IMR-90 (cell line): ENCODE measurements around the gene AKR1A1. TPM values are rescaled to one million over a fixed set of nuclear protein-coding genes. Genes with fewer than 3 reads are reported as not detected.

Experiments used
- ATAC-seq: fragments of 200-7000 bp; cut with Tn5 transposase; 2 replicates; pipeline ENCODE4 v1.9.1; 2020; ENCODE audit warnings: low read depth, mild to moderate bottlenecking, moderate library complexity
- BruUV-seq: library from RNA; stranded (reverse); fragments of 400-500 nt; replicated peaks from 2 replicates; lab custom pipeline; 2021; lab: Mats Ljungman, UMichigan
- CTCF ChIA-PET: fragments of 300-600 bp; formaldehyde crosslinking; extraction: SDS; loops from one replicate; lab custom pipeline; 2021; ENCODE audit warnings: antibody characterized with exemption; lab: Yijun Ruan, JAX
- POLR2A ChIA-PET: fragments of 300-600 bp; sonication (Branson Sonifier 250); formaldehyde crosslinking; loops from one replicate; lab custom pipeline; 2022; ENCODE audit warnings: antibody characterized with exemption; ENCODE audit not compliant: unreplicated experiment; lab: Charles Lee
- DNase-seq: peaks from one replicate; pipeline ENCODE4 v3.0.0; 2013
- H2AFZ ChIP-seq: replicated peaks from 2 replicates; pipeline ENCODE3; 2013; ENCODE audit warnings: low read length, mild to moderate bottlenecking; ENCODE audit not compliant: poor library complexity
- H2AK5ac ChIP-seq: 2 replicates; pipeline ENCODE4 v1.6.1; 2013; ENCODE audit warnings: low read depth, low read length, inconsistent platforms
- H2AK9ac ChIP-seq: replicated peaks from 2 replicates; pipeline ENCODE3; 2013; ENCODE audit warnings: mild to moderate bottlenecking, low read depth, low read length, moderate library complexity; ENCODE audit not compliant: poor library complexity
- H2BK120ac ChIP-seq: 2 replicates; pipeline ENCODE4 v1.6.1; 2013; ENCODE audit warnings: low read depth, low read length, inconsistent platforms
- H2BK15ac ChIP-seq: 3 replicates; pipeline ENCODE4 v1.6.1; 2013; ENCODE audit warnings: low read depth, low read length, inconsistent platforms
- H2BK20ac ChIP-seq: 2 replicates; pipeline ENCODE4 v1.6.1; 2013; ENCODE audit warnings: low read depth, mild to moderate bottlenecking, inconsistent platforms, low read length, moderate library complexity
- H2BK5ac ChIP-seq: 2 replicates; pipeline ENCODE4 v1.6.1; 2013; ENCODE audit warnings: mild to moderate bottlenecking, low read depth, low read length, inconsistent platforms; ENCODE audit not compliant: poor library complexity, severe bottlenecking
- H3K14ac ChIP-seq: replicated peaks from 2 replicates; pipeline ENCODE4 v1.6.1; 2013; ENCODE audit warnings: low read depth, low read length, inconsistent platforms
- H3K18ac ChIP-seq: 2 replicates; pipeline ENCODE4 v1.6.1; 2013; ENCODE audit warnings: low read depth, low read length, control low read depth
- H3K23ac ChIP-seq: 2 replicates; pipeline ENCODE4 v1.6.1; 2013; ENCODE audit warnings: low read depth, low read length, inconsistent platforms
- H3K27ac ChIP-seq: 2 replicates; pipeline ENCODE4 v1.5.1; 2013; ENCODE audit warnings: mild to moderate bottlenecking, control low read depth, low read length; ENCODE audit not compliant: insufficient read depth
- H3K27me3 ChIP-seq: 2 replicates; pipeline ENCODE4 v1.6.1; 2013; ENCODE audit warnings: low read length; ENCODE audit not compliant: control insufficient read depth, insufficient read depth
- H3K36me3 ChIP-seq: 2 replicates; pipeline ENCODE4 v1.6.1; 2013; ENCODE audit warnings: low read length, mixed read lengths; ENCODE audit not compliant: control insufficient read depth, insufficient read depth
- H3K4ac ChIP-seq: 2 replicates; pipeline ENCODE4 v1.6.1; 2013; ENCODE audit warnings: low read depth, low read length, inconsistent platforms
- H3K4me1 ChIP-seq: 2 replicates; pipeline ENCODE4 v1.6.1; 2013; ENCODE audit warnings: low read length, mixed read lengths; ENCODE audit not compliant: control insufficient read depth, insufficient read depth
- H3K4me2 ChIP-seq: 2 replicates; pipeline ENCODE4 v1.6.1; 2013; ENCODE audit warnings: low read depth, mild to moderate bottlenecking, control low read depth, low read length, moderate library complexity
- H3K4me3 ChIP-seq: 2 replicates; pipeline ENCODE4 v1.5.1; 2013; ENCODE audit warnings: low read depth, mild to moderate bottlenecking, control low read depth, low read length, moderate library complexity; ENCODE audit not compliant: insufficient read depth
- H3K56ac ChIP-seq: 2 replicates; pipeline ENCODE4 v1.6.1; 2013; ENCODE audit warnings: low read length, inconsistent platforms; ENCODE audit not compliant: insufficient read depth; ENCODE audit errors: extremely low read depth
- H3K79me1 ChIP-seq, 2 experiments: 2 replicates each; pipeline ENCODE4 v1.6.1; 2013; ENCODE audit warnings: low read length in 2 of 2, inconsistent platforms in 1 of 2, low read depth in 1 of 2
- H3K9ac ChIP-seq: 2 replicates; pipeline ENCODE4 v1.6.1; 2013; ENCODE audit warnings: low read depth, low read length, control low read depth
- H3K9me1 ChIP-seq: 2 replicates; pipeline ENCODE4 v1.6.1; 2013; ENCODE audit warnings: low read length, inconsistent platforms; ENCODE audit not compliant: insufficient read depth
- H3K9me3 ChIP-seq: 2 replicates; pipeline ENCODE4 v1.6.1; 2013; ENCODE audit warnings: low read length; ENCODE audit not compliant: control insufficient read depth, insufficient read depth
- H4K20me1 ChIP-seq: 2 replicates; pipeline ENCODE4 v1.6.1; 2013; ENCODE audit warnings: low read length, inconsistent platforms; ENCODE audit not compliant: insufficient read depth
- H4K5ac ChIP-seq: 2 replicates; pipeline ENCODE4 v1.6.1; 2013; ENCODE audit warnings: mild to moderate bottlenecking, low read depth, low read length, control low read depth
- H4K8ac ChIP-seq, 2 experiments: 2 replicates each; pipeline ENCODE4 v1.6.1; 2013; ENCODE audit warnings: low read depth in 2 of 2, low read length in 2 of 2, control low read depth in 1 of 2, inconsistent platforms in 1 of 2
- H4K91ac ChIP-seq: 2 replicates; pipeline ENCODE4 v1.6.1; 2013; ENCODE audit warnings: low read depth, low read length, inconsistent platforms; ENCODE audit not compliant: insufficient read depth
- BHLHE40 ChIP-seq: fragments of 150-350 bp; IDR thresholded peaks from 2 replicates; pipeline ENCODE4 v1.6.1; 2016; ENCODE audit warnings: mild to moderate bottlenecking, low read depth, low read length
- CEBPB ChIP-seq: IDR thresholded peaks from 2 replicates; pipeline ENCODE4 v1.6.1; 2012; ENCODE audit warnings: low read depth, low read length, improper control_type of control experiment
- CHD1 ChIP-seq: IDR thresholded peaks from 2 replicates; pipeline ENCODE4 v1.6.1; 2012; ENCODE audit warnings: low read depth, low read length, improper control_type of control experiment
- CTCF ChIP-seq: conservative IDR thresholded peaks from 2 replicates; pipeline ENCODE4 v1.5.1; 2012; ENCODE audit warnings: mild to moderate bottlenecking, low read depth, low read length, improper control_type of control experiment
- ELK1 ChIP-seq: fragments of 150-350 bp; IDR thresholded peaks from 2 replicates; pipeline ENCODE4 v1.6.1; 2016; ENCODE audit warnings: low read depth, mild to moderate bottlenecking, low read length, moderate library complexity, borderline replicate concordance
- MAFK ChIP-seq: IDR thresholded peaks from 2 replicates; pipeline ENCODE4 v1.6.1; 2012; ENCODE audit warnings: low read depth, low read length, improper control_type of control experiment
- MAZ ChIP-seq: IDR thresholded peaks from 2 replicates; pipeline ENCODE4 v1.6.1; 2012; ENCODE audit warnings: low read depth, mild to moderate bottlenecking, low read length, improper control_type of control experiment, moderate library complexity, borderline replicate concordance
- MXI1 ChIP-seq: IDR thresholded peaks from 2 replicates; pipeline ENCODE4 v1.6.1; 2012; ENCODE audit warnings: low read depth, mild to moderate bottlenecking, low read length, moderate library complexity, borderline replicate concordance
- NFE2L2 ChIP-seq: fragments of 150-350 bp; IDR thresholded peaks from 2 replicates; pipeline ENCODE4 v1.6.1; 2016; ENCODE audit warnings: low read depth, mild to moderate bottlenecking, low read length
- POLR2A ChIP-seq: IDR thresholded peaks from 2 replicates; pipeline ENCODE4 v1.6.1; 2012; ENCODE audit warnings: mild to moderate bottlenecking, low read depth, low read length
- RAD21 ChIP-seq: IDR thresholded peaks from 2 replicates; pipeline ENCODE4 v1.6.1; 2012; ENCODE audit warnings: low read length, improper control_type of control experiment
- RFX5 ChIP-seq: IDR thresholded peaks from 2 replicates; pipeline ENCODE4 v1.8.0; 2012; ENCODE audit warnings: low read depth, mild to moderate bottlenecking, low read length, moderate library complexity
- SMC3 ChIP-seq: fragments of 150-350 bp; IDR thresholded peaks from 2 replicates; pipeline ENCODE4 v1.6.1; 2016; ENCODE audit warnings: low read depth, mild to moderate bottlenecking, antibody characterized with exemption, low read length, moderate library complexity
- USF2 ChIP-seq: fragments of 150-350 bp; IDR thresholded peaks from 2 replicates; pipeline ENCODE4 v1.6.1; 2017; ENCODE audit warnings: mild to moderate bottlenecking, antibody characterized with exemption, low read length, low read depth
- WGBS, 2 experiments: methylation state at CpG; one replicate each; pipeline versions ENCODE4 v1.1.5 to v1.1.7; 2013; ENCODE audit warnings: missing lambda C conversion rate in 2 of 2; ENCODE audit not compliant: insufficient read length in 1 of 2; ENCODE audit errors: extremely low coverage in 2 of 2; 5-methylcytosine and 5-hydroxymethylcytosine counted together
- dilution Hi-C: fragments of 300-500 bp; cut with HindIII; formaldehyde crosslinking; loops from one replicate; pipeline ENCODE4 v1.14.3; 2018; ENCODE audit warnings: low sequenced_read_pairs; ENCODE audit not compliant: unreplicated experiment
- in situ Hi-C: fragments of 300-500 bp; cut with MboI; formaldehyde crosslinking; loops from 3 replicates; pipeline ENCODE4 v1.14.3; 2019; ENCODE audit warnings: low sequenced_read_pairs, inconsistent platforms, mixed read lengths
- intact Hi-C: fragments of 100-400 bp; cut with micrococcal nuclease; formaldehyde crosslinking; loops from 2 replicates; pipeline ENCODE4 v1.10.0; 2022
- polyA plus RNA-seq, 3 experiments: library from polyadenylated mRNA; depleted of rRNA; stranded (reverse); fragments of >200 nt; gene quantifications; 2 replicates each; pipeline ENCODE4 v1.2.3, GENCODE V29; 2012; ENCODE audit warnings: low replicate concordance in 1 of 3
- total RNA-seq: library from RNA; depleted of rRNA; stranded (reverse); fragments of >200 nt; gene quantifications from 2 replicates; pipeline ENCODE4 v1.2.3, GENCODE V29; 2012

AKR1A1 gene
- total and polyA plus RNA-seq, 2 of the 4 experiments (the other 2 are of a cell fraction) = 141 to 151 TPM

GRCh38 chr1:45585496-45586075 lies 35.0 kb downstream of the AKR1A1 start:
- no peak for DNase-seq
- WGBS, 2 experiments = 0% methylated on average over 1 of the region's 7 CpGs; no CpG with 5 or more reads in 1 of the 2 experiments
- Histone ChIP-seq H2BK5ac (no peak overlapping the region), H3K4me1 (no peaks in the 10 kb centered on the region; the same call in none of the 2 replicates), H3K27ac (no peak overlapping the region), H3K23ac (peak overlapping the region; percentile 2), H4K5ac (no peak overlapping the region), H3K9me1 (no peaks in the 10 kb centered on the region; the same call in 1 of the 2 replicates), H3K4me2 (peak overlapping the region; percentile 87), H3K9ac (peak overlapping the region; percentile 18; the same call in 1 of the 2 replicates), H2AK9ac (no peak overlapping the region), H2BK15ac (no peak overlapping the region), H3K18ac (no peak overlapping the region), H3K4me3 (no peak overlapping the region; the same call in 1 of the 2 replicates), H2BK120ac (no peak overlapping the region), H2BK20ac (no peak overlapping the region), H3K27me3 (no peaks in the 10 kb centered on the region), H3K79me1 (peaks cover under 1 to 27% of the 10 kb centered on the region in 2 experiments; a peak in 3 of 4 replicates), H3K9me3 (no peaks in the 10 kb centered on the region), H2AFZ (no peak overlapping the region), H2AK5ac (no peak overlapping the region), H4K8ac (no peak overlapping the region), H3K56ac (no peak overlapping the region), H3K4ac (no peak overlapping the region), H4K20me1 (peaks cover 51% of the 10 kb centered on the region), H3K36me3 (peaks cover 1% of the 10 kb centered on the region; the same call in 1 of the 2 replicates), H4K91ac (no peak overlapping the region), H3K14ac (no peak overlapping the region)
- in situ Hi-C loops (no loop called here), intact Hi-C loops (loop anchor here (5.0 kb wide), 1 partner anchor 102 kb away; the partner anchor contains the start of genes GPBP1L1 and TMEM69), dilution Hi-C loops (no loop called here)
- ChIA-PET CTCF (no interaction called here), POLR2A (no interaction called here)
- TF ChIP-seq MAZ (no peak), CEBPB (no peak), RAD21 (no peak), RFX5 (no peak), MAFK (no peak), NFE2L2 (no peak), ELK1 (no peak), USF2 (no peak), CTCF (no peak), MXI1 (no peak), CHD1 (no peak), SMC3 (no peak), POLR2A (no peak), BHLHE40 (no peak)
- ATAC-seq = no peak
- BruUV-seq = no TSS peak
